IPS DF 19.7 (cell line): ENCODE results near the gene ANKHD1.

Experiments
- DNase-seq: peaks from one replicate; pipeline ENCODE4 v3.0.0-alpha.2; 2013; ENCODE audit warnings: low read depth, low spot score

The ANKHD1 gene

DNA sequence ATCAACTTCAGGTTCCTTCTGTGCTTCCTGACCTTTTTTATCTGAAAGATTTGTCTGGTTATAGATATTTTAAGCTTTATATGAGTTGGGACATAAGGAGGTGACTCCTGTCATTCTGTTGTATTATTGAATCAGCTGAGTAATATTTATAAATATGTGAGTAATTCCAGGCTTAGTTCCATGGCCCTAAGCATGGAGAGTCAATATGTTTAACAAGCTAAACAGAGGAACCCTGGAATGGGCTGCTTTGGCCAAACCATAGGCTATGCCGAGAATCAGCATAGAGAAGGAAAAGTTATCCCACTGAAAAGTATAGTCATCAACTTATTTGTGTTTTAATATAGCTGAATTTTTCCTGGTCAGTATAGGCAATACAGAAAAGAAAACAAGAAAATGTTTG, 138.6 kb downstream of the ANKHD1 start:
- no peak for DNase-seq

DNA sequence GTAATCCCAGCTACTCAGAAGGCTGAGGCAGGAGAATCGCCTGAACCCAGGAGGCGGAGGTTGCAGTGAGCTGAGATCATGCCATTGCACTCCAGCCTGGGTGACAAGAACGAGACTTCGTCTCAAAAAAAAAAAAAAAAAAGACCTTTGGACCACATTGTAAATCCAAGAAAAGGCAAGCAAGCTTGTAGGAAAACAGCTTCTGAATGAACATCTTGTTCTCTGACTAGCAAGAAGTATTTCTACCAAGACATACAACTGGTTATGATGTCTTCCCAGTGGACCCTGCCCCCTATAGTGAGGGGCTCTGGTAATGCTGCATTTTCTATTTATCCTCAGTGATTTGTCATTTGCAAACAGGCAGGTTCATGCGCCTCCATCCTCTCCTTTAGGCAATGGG, 141.3 kb downstream of the ANKHD1 start:
- DNase-seq = no peak

DNA sequence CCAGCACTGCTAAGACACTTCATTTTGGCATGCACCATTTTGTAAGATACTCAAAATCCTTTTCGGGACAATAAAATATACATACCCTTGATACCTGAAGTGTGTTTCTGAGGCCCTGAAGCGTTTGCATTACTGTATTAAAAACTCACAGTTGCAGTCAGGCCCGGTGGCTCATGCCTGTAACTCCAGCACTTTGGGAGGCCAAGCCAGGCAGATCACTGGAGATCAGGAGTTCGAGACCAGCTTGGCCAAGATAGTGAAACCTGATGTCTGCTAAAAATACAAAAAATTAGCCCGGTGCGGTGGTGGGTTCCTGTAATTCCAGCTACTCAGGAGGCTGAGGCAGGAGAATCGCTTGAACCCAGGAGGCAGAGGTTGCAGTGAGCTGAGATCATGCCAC, 143.4 kb downstream of the ANKHD1 start:
- DNase-seq = no peak

DNA sequence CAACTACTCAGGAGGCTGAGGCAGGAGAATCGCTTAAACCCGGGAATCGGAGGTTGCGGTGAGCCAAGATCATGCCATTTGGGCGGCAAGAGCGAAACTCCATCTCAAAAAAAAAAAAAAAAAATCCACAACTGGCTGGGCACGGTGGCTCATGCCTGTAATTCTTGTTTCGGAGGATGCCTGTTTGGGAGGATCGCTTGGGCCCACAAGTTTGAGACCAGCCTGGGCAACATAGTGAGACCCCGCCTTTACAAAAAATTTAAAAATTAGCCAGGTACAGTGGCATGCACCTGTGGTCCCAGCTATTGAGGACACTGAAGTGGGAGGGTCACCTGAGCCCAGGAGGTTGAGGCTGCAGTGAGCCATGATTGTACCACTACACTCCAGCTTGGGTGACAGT, 144.0 kb downstream of the ANKHD1 start:
- DNase-seq = no peak

DNA sequence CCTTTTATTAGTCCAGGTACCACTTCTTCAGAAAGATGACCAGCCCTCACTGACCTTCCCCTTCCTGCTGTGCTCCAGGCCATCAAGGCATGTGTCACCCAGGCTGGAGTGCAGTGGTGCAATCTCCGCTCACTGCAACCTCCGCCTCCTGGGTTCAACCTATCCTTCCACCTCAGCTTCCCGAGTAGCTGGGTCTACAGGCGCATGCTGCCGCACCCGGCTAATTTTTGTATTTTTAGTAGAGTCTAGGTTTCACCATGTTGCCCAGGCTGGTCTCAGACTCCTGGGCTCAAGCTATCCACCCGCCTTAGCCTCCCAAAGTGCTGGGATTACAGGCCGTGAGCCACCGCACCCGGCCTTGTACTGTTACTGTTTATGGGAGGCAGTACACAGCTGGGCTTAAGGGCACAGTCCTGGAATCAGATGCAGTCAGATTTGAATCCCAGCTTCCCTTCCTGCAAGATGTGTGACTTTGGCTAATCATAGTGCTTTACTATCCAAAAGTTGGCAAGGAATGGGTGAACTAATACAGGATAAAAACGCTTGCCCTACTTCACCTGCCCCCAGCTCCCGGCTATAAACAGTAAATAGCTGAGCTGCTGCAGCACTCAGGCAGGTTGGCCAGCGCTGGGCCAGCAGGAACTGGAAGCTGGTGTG, 145.3 kb downstream of the ANKHD1 start:
- no peak for DNase-seq

DNA sequence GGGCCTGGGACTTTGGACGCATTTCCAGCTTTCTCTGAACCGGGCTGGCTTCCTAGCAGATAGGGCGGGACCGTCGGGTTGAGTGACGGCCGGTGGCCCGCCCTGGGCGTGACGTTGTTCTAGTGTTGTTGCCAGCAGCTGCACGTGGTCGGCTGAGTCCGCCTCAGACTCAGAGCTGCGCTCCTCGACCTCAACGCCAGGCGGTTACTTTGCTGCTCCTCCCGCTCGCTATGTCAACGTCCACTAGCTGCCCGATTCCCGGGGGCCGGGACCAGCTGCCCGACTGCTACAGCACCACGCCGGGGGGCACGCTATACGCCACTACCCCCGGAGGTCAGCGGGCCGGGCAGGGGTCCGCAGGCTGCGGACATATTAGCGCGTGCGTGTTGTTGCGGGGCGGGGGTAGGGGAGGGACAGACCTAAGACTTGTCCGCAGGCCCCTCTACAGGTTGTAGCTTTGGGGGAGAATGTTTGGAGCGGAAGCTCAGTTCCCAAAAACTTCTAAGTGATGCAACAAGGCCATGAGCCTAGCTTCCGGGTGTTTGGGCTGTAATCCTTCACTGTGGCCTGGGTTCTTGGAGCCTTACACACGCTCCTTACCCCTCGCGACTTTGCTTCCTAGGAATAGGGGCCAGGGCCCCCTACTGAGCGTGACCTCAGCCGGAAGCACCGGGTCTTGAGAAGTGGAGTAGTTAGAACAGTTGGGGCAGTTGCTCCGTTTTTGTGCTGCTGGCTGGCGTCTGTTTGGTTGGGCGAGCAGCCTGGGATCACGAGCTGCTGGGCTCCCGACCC, 146.1 kb downstream of the ANKHD1 start, which contains the start of gene EIF4EBP3:
TSS of gene EIF4EBP3 (plus strand) at position 155 of the 792 bp plus-strand sequence. CDS start at position 231, 76 bp downstream.
- peak; percentile 92 for DNase-seq

DNA sequence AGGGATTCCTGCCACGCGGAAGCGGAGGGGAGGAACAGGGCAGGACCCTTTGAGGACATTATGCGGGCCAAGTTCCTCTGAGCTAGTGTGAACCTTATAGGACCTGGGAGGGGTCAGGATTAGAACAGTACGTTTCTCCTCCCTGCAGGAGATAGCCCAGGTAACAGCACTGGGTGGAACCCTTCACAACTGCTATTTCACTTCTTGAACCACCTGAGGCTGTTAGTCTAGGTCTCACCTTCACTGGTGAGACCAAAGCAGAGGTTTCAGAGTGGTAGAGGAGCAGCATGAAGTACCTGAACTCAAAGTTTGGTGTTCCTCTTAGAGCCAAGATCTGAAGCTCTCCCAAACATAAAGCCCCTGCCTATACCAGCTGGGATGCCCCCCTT, 146.7 kb downstream of the ANKHD1 start:
- peak; percentile 17 for DNase-seq

DNA sequence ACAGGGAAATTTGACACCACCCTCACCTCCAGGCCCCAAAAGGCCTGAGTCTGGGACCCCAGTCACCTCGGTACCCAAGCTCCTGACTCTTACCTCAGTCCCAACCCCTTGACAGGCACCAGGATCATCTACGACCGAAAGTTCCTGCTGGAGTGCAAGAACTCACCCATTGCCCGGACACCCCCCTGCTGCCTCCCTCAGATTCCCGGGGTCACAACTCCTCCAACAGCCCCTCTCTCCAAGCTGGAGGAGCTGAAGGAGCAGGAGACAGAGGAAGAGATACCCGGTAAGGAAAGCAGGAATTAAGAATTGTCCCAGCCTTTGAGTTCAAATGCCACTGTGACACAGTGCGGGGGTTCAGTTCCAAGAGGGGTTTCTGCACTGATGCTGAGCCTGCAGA, 147.2 kb downstream of the ANKHD1 start:
- DNase-seq = no peak

DNA sequence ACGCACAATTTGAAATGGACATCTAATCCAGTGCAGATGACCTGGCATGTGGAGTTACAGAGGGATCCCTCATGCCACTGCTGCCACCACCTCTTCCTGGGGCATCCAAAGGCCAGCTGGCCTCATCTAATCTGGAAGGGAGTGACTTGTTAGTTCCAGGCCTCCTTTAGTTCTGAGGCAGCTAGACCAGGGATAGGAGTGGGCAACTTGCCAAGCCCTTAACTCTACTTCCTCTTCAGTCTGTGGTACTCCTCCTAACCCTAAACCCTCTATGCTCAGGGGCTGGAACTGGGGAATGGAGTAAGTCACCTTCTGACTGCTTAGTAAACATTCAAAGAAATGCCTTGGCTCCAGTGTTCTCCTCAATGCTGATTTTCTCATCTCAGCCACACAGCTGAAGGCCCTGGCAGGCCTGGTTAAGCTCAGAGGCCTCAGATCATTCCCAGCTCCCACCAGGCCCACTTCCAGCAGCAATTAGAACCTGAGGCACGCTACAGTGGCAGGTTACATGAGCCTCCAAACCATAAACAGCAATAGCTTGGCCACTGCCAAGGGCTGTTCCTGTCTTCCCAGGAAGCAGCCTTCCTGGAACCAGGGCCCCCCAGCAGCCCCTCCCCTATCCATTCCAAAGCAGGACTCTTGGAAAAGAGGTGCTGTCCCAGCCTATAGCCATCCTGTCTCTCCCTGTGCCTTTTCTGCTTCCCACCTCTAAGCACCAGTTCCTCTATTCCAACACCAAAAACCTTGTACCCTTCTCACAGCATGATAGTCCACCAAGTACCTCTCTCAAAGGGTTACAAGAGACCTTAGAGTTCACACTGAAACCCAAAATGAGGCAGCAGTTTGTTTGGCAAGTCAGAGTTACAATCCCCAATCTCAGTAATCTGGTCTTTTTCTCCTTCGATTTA, 147.9 kb downstream of the ANKHD1 start:
- no peak for DNase-seq

DNA sequence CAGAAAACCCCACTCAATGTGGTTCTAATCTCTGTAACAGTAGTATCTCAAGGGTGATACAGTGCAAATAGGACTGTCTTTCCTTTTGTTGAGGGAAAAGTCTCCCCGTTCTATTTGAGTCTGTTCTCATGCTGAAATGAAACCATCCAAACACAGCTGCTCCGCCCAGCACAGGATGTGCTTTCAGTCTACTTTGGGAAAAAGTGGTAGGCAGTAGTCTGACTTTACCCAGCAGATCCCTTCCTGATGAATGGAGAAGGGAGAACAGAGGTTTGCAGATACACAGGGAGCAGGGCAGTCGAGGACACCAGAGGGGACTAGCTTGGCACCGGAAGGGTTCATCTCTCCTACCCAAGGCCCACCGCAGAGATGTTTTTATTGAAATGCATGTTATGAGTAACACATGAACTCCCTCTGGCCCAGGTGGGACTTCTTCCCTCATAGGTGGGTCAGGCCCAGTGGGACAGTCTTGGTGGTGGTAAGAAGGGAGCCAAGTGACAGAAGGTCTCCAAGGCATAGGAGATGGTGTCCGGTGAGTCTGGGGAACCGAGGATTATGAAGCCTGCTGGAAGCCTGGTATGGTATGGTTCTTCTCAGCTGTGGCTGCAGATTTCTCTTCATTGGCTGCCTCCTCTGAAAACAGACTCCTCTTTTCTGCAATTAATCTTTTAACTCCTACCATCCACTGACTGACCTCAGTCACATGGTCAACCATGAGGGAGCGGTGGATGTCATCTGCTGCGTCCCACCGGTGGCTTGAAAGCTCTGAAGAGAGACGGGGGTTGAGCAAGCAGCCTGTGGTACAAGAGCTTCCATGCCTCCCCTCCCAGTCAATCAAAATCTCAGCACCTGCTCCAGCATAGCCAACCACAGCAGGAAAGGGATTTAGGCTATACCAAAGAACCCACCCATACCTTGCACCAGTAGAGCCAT, 148.8 kb downstream of the ANKHD1 start:
- DNase-seq = no peak

DNA sequence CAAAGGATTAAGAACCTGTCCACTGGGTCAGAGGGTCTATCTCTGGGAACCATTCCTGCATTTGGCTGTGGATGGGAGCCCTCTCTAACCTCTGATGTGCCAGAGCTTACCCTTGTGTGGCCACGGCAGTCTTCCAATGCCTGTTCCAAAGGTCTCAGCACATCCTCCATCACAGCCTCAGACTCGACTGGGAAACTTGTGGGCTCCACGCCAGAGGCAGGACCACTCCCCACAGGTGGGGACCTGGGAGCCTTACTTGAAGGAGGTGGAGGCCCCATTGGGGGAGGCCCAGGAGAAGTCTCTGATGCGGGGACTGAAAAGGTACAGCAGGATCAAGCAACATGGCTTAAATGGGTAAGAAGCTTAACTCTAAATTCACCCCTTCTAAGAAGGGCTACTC, 150.2 kb downstream of the ANKHD1 start:
- no peak for DNase-seq

DNA sequence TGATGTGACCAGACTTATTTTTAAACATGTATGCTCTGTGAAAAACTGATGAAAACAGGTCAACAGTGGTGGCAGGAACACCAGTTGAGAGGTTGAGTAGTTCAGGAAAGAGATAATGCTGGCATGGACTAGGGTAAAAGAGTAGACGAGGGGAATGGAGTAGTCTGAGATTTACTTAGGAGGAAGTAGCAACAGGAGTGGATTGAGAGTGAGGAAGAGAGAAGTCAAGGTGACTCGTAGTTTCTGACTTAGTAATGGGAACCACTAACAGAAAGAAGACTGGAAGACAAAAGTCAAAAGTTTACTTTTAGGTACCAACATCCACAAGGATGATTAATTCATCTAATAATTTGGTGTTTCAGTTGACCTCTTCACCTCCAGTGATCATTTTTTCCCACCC, 152.0 kb downstream of the ANKHD1 start:
- DNase-seq = no peak

DNA sequence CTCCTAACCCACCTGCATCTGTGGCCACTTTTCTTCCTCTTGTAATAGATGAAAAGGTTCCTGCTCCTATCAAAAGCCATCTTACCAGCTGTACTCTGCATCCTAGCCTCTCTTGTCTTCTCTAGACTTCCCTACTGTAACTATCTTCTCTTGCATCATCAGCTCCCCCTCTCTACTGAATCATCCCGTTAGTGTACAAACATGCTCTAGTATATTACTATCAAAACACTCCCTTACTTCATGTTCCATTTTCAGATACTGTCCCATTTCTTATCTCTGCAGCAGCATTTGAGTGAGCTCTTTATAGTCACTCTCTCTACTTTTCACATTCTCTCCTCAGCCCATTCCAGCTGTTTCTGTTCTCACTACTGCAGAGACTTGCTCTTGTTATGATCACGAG, 152.8 kb downstream of the ANKHD1 start:
- DNase-seq = no peak

DNA sequence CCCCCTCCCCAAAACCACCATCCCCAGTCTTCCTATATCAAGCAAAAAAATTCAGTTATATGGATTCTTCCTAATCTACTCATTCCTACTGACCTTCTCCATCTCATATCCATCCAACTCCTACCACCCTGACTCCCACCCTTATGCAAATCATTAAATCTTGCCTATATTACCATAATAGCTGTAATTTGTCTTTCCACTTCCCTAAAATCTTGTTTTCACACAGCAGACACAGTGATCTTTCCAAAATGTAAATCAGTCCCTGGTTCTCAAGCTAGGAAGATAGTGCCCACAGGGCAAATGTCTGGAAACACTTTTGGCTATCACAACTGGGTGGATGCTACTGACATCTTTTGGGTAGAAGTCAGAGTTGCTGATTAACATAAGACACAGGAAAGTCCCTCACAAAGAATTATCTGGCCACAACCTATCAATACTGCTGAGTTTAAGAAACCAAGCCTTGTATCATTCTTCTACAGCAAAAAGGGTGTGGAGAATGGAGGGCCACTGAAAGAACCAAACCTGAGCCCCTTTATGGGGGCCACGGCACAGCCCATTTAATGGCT, 154.2 kb downstream of the ANKHD1 start:
- DNase-seq = no peak

DNA sequence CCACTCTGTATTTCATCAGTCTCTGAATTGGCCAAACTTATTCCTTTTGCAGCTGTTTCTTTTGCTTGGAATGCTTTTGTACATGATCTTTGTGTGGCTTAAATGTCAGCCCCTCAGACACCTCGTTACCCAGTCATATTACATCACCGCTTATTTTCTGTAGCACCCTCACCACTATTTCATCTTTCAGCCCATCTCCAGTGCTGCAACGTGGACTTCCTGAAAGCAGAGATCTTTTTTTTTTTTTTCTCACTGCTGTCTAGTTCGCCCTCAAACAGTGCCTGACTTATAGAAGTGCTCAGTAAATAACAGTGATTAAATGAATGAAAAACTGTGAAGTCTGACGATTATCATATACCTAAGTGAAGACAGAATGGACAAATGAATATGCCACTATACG, 154.8 kb downstream of the ANKHD1 start:
- DNase-seq = no peak

DNA sequence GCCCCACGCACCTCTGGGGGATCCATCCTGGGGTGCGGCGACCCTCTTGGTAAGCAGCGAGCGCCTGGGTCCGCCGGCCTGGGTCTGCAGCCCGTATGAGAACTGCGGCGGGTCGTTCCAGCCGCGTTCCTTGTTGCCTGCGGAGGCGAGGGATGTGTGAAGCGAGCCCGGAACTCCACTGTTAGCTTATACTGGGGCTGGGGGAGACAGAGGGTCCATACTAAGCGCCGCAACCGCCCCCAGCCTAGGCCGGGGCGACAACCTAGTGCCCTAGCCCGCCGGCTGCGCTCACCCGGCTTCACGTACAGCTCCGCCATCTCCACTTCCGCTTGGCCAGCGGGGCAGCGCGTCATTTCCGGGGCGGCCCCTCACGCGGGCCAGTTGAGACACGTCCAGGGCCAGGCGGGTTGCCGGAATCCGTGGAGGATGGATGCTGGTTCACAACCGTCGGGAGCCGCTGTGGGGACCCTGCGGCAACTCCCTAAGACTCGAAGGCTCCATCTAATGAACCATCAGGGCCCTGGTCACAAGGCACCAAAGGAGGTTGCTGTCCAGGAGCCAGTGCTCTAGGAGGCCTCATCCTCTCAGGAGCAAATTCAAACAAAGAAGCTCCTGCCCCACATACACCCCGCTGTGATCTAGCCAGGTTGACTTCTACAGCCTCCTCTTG, 155.6 kb downstream of the ANKHD1 start, which contains the start of gene SRA1:
TSS of gene SRA1 (minus strand) at position 338 of the 670 bp plus-strand sequence. CDS start at position 317, 21 bp downstream.
- DNase-seq = peak; percentile 57

DNA sequence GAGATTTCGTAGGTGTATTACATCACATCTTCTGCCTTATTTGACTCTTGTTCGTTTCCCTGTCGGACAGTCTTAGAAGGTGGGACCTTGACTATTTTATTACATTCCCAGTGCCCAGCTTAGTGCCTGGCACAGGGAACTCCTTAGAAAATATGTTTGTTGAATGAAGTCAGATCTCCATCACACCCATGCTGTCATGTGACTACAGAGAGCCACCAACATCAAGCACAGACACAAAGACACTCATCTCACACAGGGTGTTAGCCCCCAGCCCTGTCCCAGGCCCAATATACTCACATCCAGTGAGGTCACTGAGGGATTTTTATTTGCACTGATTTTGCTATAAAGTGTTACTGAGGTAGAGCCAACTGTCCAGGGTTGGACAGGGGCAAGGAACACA, 156.3 kb downstream of the ANKHD1 start:
- no peak for DNase-seq

DNA sequence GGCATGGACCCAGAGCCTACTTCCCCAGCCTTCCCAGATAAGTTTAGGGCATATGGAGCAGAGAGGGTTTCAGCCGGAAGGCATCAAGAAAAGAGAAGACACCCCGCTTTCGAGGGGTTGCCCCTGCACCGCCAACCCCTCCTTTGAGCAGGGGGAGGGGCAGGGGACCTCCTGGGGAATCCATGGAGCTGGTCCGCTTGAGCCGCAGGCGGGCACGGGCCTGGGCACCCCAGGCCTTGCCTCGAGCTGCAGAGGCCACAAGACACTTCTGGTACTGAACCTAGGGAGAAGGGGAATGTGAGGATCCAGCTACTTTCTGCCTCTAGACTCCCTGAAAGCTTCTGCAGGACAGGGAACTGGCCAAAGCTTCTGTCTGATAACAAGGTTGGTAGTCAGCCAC, 156.9 kb downstream of the ANKHD1 start:
- DNase-seq = no peak

DNA sequence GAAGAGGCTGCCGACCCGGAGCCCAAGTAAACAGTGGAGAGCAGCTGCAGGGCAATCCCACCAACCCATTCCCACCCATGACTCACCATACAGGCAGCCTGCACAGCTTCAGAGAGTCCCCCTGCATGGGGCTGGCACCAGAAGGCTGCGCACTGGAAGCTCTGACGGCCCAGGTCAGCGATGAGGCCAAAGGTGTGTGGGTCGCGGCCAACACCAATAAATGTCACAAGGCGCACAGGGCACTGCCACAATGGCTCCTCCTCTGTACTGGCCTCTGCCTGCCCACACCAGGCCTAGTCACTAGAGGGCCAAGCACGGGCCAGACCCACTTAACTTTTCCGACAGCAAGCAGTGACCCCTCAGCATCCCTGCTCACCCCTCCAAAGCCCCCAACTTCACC, 158.6 kb downstream of the ANKHD1 start:
- no peak for DNase-seq
